ENCODE results near the gene SPATA31D1. TPM values are rescaled to one million over a fixed set of nuclear protein-coding genes. Genes with fewer than 3 reads are reported as not detected.

SPATA31D1 gene
- total RNA-seq (2022; extraction: Qiagen RNA extraction): not detected in 5 replicates

DNA sequence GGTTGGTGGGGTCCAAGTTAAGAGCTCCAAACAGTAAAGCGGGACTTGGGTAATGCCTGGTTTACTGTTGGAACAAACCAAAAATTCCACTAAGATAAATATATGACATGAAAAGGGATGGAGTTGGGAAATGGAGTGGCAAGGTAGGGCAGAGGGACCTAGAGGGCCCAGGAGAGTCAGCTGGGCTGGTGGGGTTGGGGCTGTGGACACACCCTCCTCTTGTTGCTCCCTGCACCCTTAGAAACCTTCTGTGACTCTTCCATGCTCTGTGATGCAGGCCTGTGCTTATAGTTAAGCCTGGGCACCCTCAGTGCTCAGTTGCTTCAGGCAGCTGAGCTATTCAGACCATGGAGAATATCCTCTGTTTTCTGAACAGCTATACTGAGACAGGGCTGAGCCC is at the start of gene SPATA31D1:
TSS of gene SPATA31D1 (plus strand) at position 301 of the 400 bp plus-strand sequence. CDS start at position 348, 47 bp downstream.

DNA sequence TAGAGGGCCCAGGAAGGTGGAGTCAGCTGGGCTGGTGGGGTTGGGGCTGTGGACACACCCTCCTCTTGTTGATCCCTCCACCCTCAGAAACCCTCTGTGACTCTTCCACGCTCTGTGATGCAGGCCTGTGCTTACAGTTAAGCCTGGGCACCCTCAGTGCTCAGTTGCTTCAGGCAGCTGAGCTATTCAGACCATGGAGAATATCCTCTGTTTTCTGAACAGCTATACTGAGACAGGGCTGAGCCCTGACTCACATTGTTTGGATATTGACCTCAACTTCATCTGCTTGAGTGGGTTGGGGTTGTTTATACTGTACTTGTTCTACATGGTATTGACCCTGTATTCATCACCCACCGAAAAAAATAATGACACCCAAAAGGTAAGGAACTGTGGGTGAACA is 45.2 kb upstream of the SPATA31D1 start, which contains the start of gene SPATA31D3:
TSS of gene SPATA31D3 (plus strand) at position 108 of the 400 bp plus-strand sequence. CDS start at position 194, 86 bp downstream.

Other genes starting within 250 kb of the SPATA31D1 start
- not detected in 5 replicates for gene SPATA31D4, start 60.3 kb upstream of the SPATA31D1 start, total RNA-seq (2022; extraction: Qiagen RNA extraction)
- gene SPATA31D3, start 45.3 kb upstream of the SPATA31D1 start, total RNA-seq (2022; extraction: Qiagen RNA extraction): not detected in 5 replicates